ENCODE data around the gene GNAQ. TPM values are rescaled to one million over a fixed set of nuclear protein-coding genes. Genes with fewer than 3 reads are reported as not detected.

Gene GNAQ
- total and polyA plus RNA-seq, 2 of the 13 experiments (the other 11 are each of a cell fraction or from before 2014, with no cell fraction given) = 16.5 to 17.7 TPM

DNA sequence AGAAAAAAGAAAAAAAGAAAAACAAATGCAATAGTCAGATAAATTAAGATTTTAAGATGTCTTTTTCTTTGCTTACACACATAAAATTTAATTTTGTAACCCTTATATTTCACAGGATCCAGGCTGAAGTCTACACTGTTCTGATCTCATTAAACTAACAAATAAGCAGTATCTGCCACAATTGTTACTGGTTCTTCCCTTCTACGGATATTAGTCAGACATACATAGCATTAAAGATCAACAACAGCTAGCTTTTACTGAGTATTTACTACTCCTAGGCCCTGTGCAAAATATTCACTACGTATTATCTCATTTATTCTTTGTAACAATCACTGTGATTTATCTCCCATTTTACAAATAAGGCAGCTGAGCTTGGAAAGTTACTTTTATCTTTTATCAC is 34.9 kb downstream of the GNAQ start:
- intact Hi-C loops (cut with micrococcal nuclease; ENCODE audit: unreplicated experiment) = no loop called here
- Histone ChIP-seq H3K9ac (ENCODE audit: insufficient read depth, low read depth, low read length) (no peak overlapping the region), H3K4me2 (ENCODE audit: low read depth, low read length) (no peak overlapping the region)

More for the DNA sequence above, 34.9 kb downstream of the GNAQ start:
- no peaks in the 10 kb centered on the region for H3K9me3 ChIP-seq (ENCODE audit: low read length)
- BruUV-seq (replicated peaks) = no TSS peak
- H3K36me3 ChIP-seq (replicated peaks in 1 of 2; ENCODE audit: control insufficient read depth in 1 of 2, insufficient read depth in 2 of 2, low read length in 2 of 2) = no peaks in the 10 kb centered on the region; a peak in 1 of 5 replicates
- no peak overlapping the region for H3K4me3 ChIP-seq (replicated peaks in 1 of 3; ENCODE audit: insufficient read depth in 1 of 3, low read depth in 2 of 3, low read length in 3 of 3)
- TF ChIP-seq ZNF781 (CRISPR knock-in tag; IDR thresholded peaks at IDR 0.05; ENCODE audit: borderline replicate concordance, not compliant biosample characterization) (no peak), STAT5B (CRISPR knock-in tag; IDR thresholded peaks at IDR 0.05) (no peak), ZNF260 (CRISPR knock-in tag; IDR thresholded peaks at IDR 0.05; ENCODE audit: borderline replicate concordance, low read depth) (no peak), ARNT (IDR thresholded peaks at IDR 0.05) (no peak), HDAC2 (CRISPR knock-in tag; IDR thresholded peaks at IDR 0.05) (no peak), ZBTB7B (CRISPR knock-in tag; IDR thresholded peaks at IDR 0.05) (no peak), ZNF124 (CRISPR knock-in tag; IDR thresholded peaks at IDR 0.05) (no peak), ZNF713 (CRISPR knock-in tag; IDR thresholded peaks at IDR 0.05) (no peak), CAMTA2 (CRISPR knock-in tag; IDR thresholded peaks at IDR 0.05; ENCODE audit: borderline replicate concordance) (no peak), TOE1 (CRISPR knock-in tag; IDR thresholded peaks at IDR 0.05) (no peak)
- TF ChIP-seq, protein P1, sequence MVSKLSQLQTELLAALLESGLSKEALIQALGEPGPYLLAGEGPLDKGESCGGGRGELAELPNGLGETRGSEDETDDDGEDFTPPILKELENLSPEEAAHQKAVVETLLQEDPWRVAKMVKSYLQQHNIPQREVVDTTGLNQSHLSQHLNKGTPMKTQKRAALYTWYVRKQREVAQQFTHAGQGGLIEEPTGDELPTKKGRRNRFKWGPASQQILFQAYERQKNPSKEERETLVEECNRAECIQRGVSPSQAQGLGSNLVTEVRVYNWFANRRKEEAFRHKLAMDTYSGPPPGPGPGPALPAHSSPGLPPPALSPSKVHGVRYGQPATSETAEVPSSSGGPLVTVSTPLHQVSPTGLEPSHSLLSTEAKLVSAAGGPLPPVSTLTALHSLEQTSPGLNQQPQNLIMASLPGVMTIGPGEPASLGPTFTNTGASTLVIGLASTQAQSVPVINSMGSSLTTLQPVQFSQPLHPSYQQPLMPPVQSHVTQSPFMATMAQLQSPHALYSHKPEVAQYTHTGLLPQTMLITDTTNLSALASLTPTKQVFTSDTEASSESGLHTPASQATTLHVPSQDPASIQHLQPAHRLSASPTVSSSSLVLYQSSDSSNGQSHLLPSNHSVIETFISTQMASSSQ (IDR thresholded peaks at IDR 0.05; ENCODE audit: low read depth) = no peak
- TF ChIP-seq, protein P1 (CRISPR knock-in tag; IDR thresholded peaks at IDR 0.05; ENCODE audit: borderline replicate concordance) = no peak
- TF ChIP-seq, protein P2, sequence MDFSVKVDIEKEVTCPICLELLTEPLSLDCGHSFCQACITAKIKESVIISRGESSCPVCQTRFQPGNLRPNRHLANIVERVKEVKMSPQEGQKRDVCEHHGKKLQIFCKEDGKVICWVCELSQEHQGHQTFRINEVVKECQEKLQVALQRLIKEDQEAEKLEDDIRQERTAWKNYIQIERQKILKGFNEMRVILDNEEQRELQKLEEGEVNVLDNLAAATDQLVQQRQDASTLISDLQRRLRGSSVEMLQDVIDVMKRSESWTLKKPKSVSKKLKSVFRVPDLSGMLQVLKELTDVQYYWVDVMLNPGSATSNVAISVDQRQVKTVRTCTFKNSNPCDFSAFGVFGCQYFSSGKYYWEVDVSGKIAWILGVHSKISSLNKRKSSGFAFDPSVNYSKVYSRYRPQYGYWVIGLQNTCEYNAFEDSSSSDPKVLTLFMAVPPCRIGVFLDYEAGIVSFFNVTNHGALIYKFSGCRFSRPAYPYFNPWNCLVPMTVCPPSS (IDR thresholded peaks at IDR 0.05) = no peak
- TF ChIP-seq, protein P3, sequence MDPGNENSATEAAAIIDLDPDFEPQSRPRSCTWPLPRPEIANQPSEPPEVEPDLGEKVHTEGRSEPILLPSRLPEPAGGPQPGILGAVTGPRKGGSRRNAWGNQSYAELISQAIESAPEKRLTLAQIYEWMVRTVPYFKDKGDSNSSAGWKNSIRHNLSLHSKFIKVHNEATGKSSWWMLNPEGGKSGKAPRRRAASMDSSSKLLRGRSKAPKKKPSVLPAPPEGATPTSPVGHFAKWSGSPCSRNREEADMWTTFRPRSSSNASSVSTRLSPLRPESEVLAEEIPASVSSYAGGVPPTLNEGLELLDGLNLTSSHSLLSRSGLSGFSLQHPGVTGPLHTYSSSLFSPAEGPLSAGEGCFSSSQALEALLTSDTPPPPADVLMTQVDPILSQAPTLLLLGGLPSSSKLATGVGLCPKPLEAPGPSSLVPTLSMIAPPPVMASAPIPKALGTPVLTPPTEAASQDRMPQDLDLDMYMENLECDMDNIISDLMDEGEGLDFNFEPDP (CRISPR knock-in tag; conservative IDR thresholded peaks at IDR 0.05) = no peak
- TF ChIP-seq, protein P4, sequence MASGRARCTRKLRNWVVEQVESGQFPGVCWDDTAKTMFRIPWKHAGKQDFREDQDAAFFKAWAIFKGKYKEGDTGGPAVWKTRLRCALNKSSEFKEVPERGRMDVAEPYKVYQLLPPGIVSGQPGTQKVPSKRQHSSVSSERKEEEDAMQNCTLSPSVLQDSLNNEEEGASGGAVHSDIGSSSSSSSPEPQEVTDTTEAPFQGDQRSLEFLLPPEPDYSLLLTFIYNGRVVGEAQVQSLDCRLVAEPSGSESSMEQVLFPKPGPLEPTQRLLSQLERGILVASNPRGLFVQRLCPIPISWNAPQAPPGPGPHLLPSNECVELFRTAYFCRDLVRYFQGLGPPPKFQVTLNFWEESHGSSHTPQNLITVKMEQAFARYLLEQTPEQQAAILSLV (CRISPR knock-in tag; IDR thresholded peaks at IDR 0.05; ENCODE audit: borderline replicate concordance) = no peak
- TF ChIP-seq, protein P5, sequence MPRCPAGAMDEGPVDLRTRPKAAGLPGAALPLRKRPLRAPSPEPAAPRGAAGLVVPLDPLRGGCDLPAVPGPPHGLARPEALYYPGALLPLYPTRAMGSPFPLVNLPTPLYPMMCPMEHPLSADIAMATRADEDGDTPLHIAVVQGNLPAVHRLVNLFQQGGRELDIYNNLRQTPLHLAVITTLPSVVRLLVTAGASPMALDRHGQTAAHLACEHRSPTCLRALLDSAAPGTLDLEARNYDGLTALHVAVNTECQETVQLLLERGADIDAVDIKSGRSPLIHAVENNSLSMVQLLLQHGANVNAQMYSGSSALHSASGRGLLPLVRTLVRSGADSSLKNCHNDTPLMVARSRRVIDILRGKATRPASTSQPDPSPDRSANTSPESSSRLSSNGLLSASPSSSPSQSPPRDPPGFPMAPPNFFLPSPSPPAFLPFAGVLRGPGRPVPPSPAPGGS (CRISPR knock-in tag; IDR thresholded peaks at IDR 0.05) = no peak
- in situ Hi-C loops (cut with HindIII; ENCODE audit: extremely low pct_ligation_motif_present, low pct_unique_long_range_greater_than_20kb) = no loop called here
- no peak overlapping the region for H3K27ac ChIP-seq (ENCODE audit: extremely low read length, insufficient read depth, low read length)
- FAIRE-seq = no peak
- H3K27me3 ChIP-seq (ENCODE audit: control insufficient read depth in 1 of 2, insufficient read depth in 2 of 2, low read length in 2 of 2) = no peaks in the 10 kb centered on the region
- peaks cover 1% of the 10 kb centered on the region for H3K4me1 ChIP-seq (ENCODE audit: insufficient read depth, low read length)
- no peak for ATAC-seq
- 98% methylated on average over 2 of the region's 2 CpGs for WGBS (ENCODE audit: low lambda C conversion rate)
- peaks cover 40% of the 10 kb centered on the region for H3K79me2 ChIP-seq (ENCODE audit: insufficient read depth, low read length)
- no peak overlapping the region for H2AFZ ChIP-seq (ENCODE audit: low read length)
- H4K20me1 ChIP-seq (ENCODE audit: insufficient read depth, low read length) = 0 out of 2 replicates have a peak, but pooled peaks cover 3% of the 10 kb centered on the region
- CTCF ChIA-PET (ENCODE audit: low intra/inter-chr PET ratio, low total read pairs) = no interaction called here
- no peak for DNase-seq (ENCODE audit: low spot score)
- POLR2A ChIA-PET = no interaction called here

All from HepG2 (cell line).